Endothelial cell of umbilical vein (primary cell): ENCODE results near the gene RFPL1. TPM values are rescaled to one million over a fixed set of nuclear protein-coding genes. Genes with fewer than 3 reads are reported as not detected.

ENCODE experiments used
- BruUV-seq: library from RNA; stranded (reverse); fragments of 400-500 nt; replicated peaks from 2 replicates; lab custom pipeline; 2021; lab: Mats Ljungman, UMichigan
- CTCF ChIA-PET: fragments of 300-600, 350-600 bp; sonication (Branson Sonifier 250); formaldehyde crosslinking; loops from one replicate; lab custom pipeline; 2021; ENCODE audit warnings: antibody characterized with exemption, inconsistent platforms; lab: Charles Lee
- POLR2A ChIA-PET: fragments of 300-600, 350-600 bp; sonication (Branson Sonifier 250); formaldehyde crosslinking; loops from one replicate; lab custom pipeline; 2021; ENCODE audit warnings: antibody characterized with exemption, inconsistent platforms; lab: Charles Lee
- DNase-seq: peaks from one replicate; pipeline ENCODE4 v3.0.0-alpha.2; 2011; ENCODE audit warnings: low read depth, low spot score
- FAIRE-seq: peaks from 2 replicates; lab custom pipeline; 2011; peaks lifted over from hg19 to GRCh38; lab: Jason Lieb, UNC
- H2AFZ ChIP-seq: 2 replicates; pipeline ENCODE4 v1.6.0; 2012; ENCODE audit warnings: low read depth, low read length, control low read depth, inconsistent platforms
- H3K27ac ChIP-seq: 2 replicates; pipeline ENCODE4 v1.5.1; 2011; ENCODE audit warnings: low read depth, mild to moderate bottlenecking, control low read depth, low read length, moderate library complexity; ENCODE audit not compliant: insufficient read depth
- H3K27me3 ChIP-seq, 2 experiments: 2 replicates each; pipeline versions ENCODE4 v1.6.0 to v1.6.1; 2011; ENCODE audit warnings: low read length in 2 of 2, mixed read lengths in 1 of 2; ENCODE audit not compliant: control insufficient read depth in 2 of 2, insufficient read depth in 2 of 2
- H3K36me3 ChIP-seq, 2 experiments: 2 replicates in 1 of 2; 3 replicates in 1 of 2; pipeline ENCODE4 v1.5.1; 2011; ENCODE audit warnings: low read length in 2 of 2, mild to moderate bottlenecking in 1 of 2, moderate library complexity in 1 of 2; ENCODE audit not compliant: control insufficient read depth in 2 of 2, insufficient read depth in 2 of 2; ENCODE audit errors: extremely low read depth in 1 of 2
- H3K4me1 ChIP-seq: 3 replicates; pipeline ENCODE4 v1.5.1; 2011; ENCODE audit warnings: mild to moderate bottlenecking, low read length; ENCODE audit not compliant: control insufficient read depth, insufficient read depth; ENCODE audit errors: extremely low read depth
- H3K4me2 ChIP-seq: 2 replicates; pipeline ENCODE4 v1.6.1; 2011; ENCODE audit warnings: low read length, control low read depth, mixed read lengths; ENCODE audit not compliant: insufficient read depth
- H3K4me3 ChIP-seq, 3 experiments: fragments of 200-600 bp in 1 of 3; sonication (generic), shearing (Covaris generic) in 1 of 3; replicated peaks in 1 of 3; 2 replicates each; pipeline ENCODE4 v1.5.1; 2011 to 2016; ENCODE audit warnings: control low read depth in 3 of 3, low read length in 3 of 3, mild to moderate bottlenecking in 2 of 3, inconsistent platforms in 1 of 3, low read depth in 1 of 3, moderate library complexity in 1 of 3; ENCODE audit not compliant: insufficient read depth in 1 of 3
- H3K79me2 ChIP-seq: 2 replicates; pipeline ENCODE4 v1.6.0; 2012; ENCODE audit warnings: low read length, inconsistent platforms; ENCODE audit not compliant: control insufficient read depth, insufficient read depth
- H3K9ac ChIP-seq: replicated peaks from 2 replicates; pipeline ENCODE3; 2011; ENCODE audit warnings: low read length, control low read depth; ENCODE audit not compliant: insufficient read depth; ENCODE audit errors: extremely low read depth
- H3K9me1 ChIP-seq: replicated peaks from 3 replicates; pipeline ENCODE4 v1.6.0; 2011; ENCODE audit warnings: mild to moderate bottlenecking, low read length; ENCODE audit not compliant: control insufficient read depth, insufficient read depth; ENCODE audit errors: extremely low read depth
- H3K9me3 ChIP-seq: replicated peaks from 2 replicates; pipeline ENCODE4 v1.5.1; 2012; ENCODE audit warnings: low read length, inconsistent platforms; ENCODE audit not compliant: control insufficient read depth, insufficient read depth
- H4K20me1 ChIP-seq: replicated peaks from 2 replicates; pipeline ENCODE3; 2011; ENCODE audit warnings: mild to moderate bottlenecking, low read length; ENCODE audit not compliant: control insufficient read depth, insufficient read depth; ENCODE audit errors: extremely low read depth
- CTCF ChIP-seq, 2 donors: IDR thresholded peaks; 1 replicate in 1 of 2; 2 replicates in 1 of 2; pipeline ENCODE4 v1.5.1; 2011; ENCODE audit warnings: low read length in 2 of 2, mild to moderate bottlenecking in 2 of 2, moderate library complexity in 2 of 2, control low read depth in 1 of 2, inconsistent platforms in 1 of 2, low read depth in 1 of 2; ENCODE audit not compliant: insufficient read depth in 1 of 2; ENCODE audit errors: extremely low read depth in 1 of 2
- FOS ChIP-seq: IDR thresholded peaks from 2 replicates; pipeline ENCODE4 v1.6.1; 2011; ENCODE audit warnings: mild to moderate bottlenecking, low read length, moderate library complexity, borderline replicate concordance; ENCODE audit not compliant: insufficient read depth
- GATA2 ChIP-seq: IDR thresholded peaks from 2 replicates; pipeline ENCODE4 v1.7.0; 2011; ENCODE audit warnings: low read depth, mild to moderate bottlenecking, moderate library complexity, mixed read lengths, low read length; ENCODE audit not compliant: insufficient read length, insufficient read depth
- JUN ChIP-seq: IDR thresholded peaks from 2 replicates; pipeline ENCODE4 v1.6.1; 2011; ENCODE audit warnings: borderline replicate concordance, low read depth; ENCODE audit not compliant: insufficient read length, insufficient read depth
- MAX ChIP-seq: IDR thresholded peaks from 2 replicates; pipeline ENCODE4 v1.6.1; 2011; ENCODE audit not compliant: insufficient read depth, insufficient read length
- MYC ChIP-seq: IDR thresholded peaks from one replicate; pipeline ENCODE4 v1.6.1; 2011; ENCODE audit warnings: mild to moderate bottlenecking, low read depth, low read length
- POLR2A ChIP-seq: IDR thresholded peaks from 2 replicates; pipeline ENCODE4 v1.6.1; 2012; ENCODE audit warnings: low read depth, mild to moderate bottlenecking, control low read depth, low read length
- dilution Hi-C: fragments of 300-500 bp; cut with MboI; formaldehyde crosslinking; loops from one replicate; pipeline ENCODE4 v1.15.0; 2019; ENCODE audit warnings: low sequenced_read_pairs; ENCODE audit not compliant: extremely low pct_ligation_motif_present
- intact Hi-C: fragments of 100-400 bp; cut with micrococcal nuclease; formaldehyde crosslinking; loops from one replicate; pipeline ENCODE4 v1.10.0; 2022
- polyA plus RNA-seq, 4 experiments: library from polyadenylated mRNA; depleted of rRNA in 3 of 4; stranded (reverse) in 3 of 4; unstranded in 1 of 4; fragments of >200 nt; gene quantifications; 2 replicates each; pipeline versions ENCODE4 v1.2.1 to v1.2.3, GENCODE V29; 2011 to 2012; ENCODE audit warnings: missing spikeins in 1 of 4
- total RNA-seq: library from RNA; stranded (reverse); gene quantifications from 2 replicates; pipeline ENCODE4 v1.2.3, GENCODE V29; 2021

Gene RFPL1
- total and polyA plus RNA-seq, 2 donors (not counting 3 experiments of a cell fraction or from before 2014, with no cell fraction given) = not detected

GRCh38 chr22:29461263-29461662, 22.9 kb downstream of the RFPL1 start:
- Histone ChIP-seq H2AFZ (no peak overlapping the region), H3K4me3 (no peak overlapping the region), H3K4me2 (no peak overlapping the region), H3K79me2 (no peaks in the 10 kb centered on the region), H3K9me3 (no peaks in the 10 kb centered on the region), H3K27me3 (no peaks in the 10 kb centered on the region), H3K4me1 (no peaks in the 10 kb centered on the region), H3K36me3 (no peaks in the 10 kb centered on the region), H3K27ac (no peak overlapping the region), H3K9ac (no peak overlapping the region), H3K9me1 (no peaks in the 10 kb centered on the region), H4K20me1 (no peaks in the 10 kb centered on the region)
- CTCF ChIA-PET = no interaction called here
- intact Hi-C loops (no loop called here), dilution Hi-C loops (no loop called here)
- TF ChIP-seq GATA2 (no peak), MYC (no peak), POLR2A (no peak), FOS (no peak), JUN (no peak), MAX (no peak), CTCF (IDR thresholded peaks at IDR 0.05; ENCODE audit: extremely low read depth in 1 of 2, insufficient read depth in 1 of 2, low read depth in 1 of 2, low read length in 2 of 2) (no peak)
- DNase-seq (no peak), FAIRE-seq (no peak)
- POLR2A ChIA-PET = no interaction called here
- BruUV-seq = no TSS peak
